Endothelial cell of coronary artery (primary cell): ENCODE data around the gene RALY. TPM values are rescaled to one million over a fixed set of nuclear protein-coding genes. Genes with fewer than 3 reads are reported as not detected.

Experiments
- total RNA-seq: library from RNA; depleted of rRNA; stranded (reverse); fragments of >200 nt; gene quantifications from 2 replicates; pipeline ENCODE4 v1.2.3, GENCODE V29; 2014

Gene RALY
- 78.0 and 101 TPM in 2 replicates for total RNA-seq

DNA sequence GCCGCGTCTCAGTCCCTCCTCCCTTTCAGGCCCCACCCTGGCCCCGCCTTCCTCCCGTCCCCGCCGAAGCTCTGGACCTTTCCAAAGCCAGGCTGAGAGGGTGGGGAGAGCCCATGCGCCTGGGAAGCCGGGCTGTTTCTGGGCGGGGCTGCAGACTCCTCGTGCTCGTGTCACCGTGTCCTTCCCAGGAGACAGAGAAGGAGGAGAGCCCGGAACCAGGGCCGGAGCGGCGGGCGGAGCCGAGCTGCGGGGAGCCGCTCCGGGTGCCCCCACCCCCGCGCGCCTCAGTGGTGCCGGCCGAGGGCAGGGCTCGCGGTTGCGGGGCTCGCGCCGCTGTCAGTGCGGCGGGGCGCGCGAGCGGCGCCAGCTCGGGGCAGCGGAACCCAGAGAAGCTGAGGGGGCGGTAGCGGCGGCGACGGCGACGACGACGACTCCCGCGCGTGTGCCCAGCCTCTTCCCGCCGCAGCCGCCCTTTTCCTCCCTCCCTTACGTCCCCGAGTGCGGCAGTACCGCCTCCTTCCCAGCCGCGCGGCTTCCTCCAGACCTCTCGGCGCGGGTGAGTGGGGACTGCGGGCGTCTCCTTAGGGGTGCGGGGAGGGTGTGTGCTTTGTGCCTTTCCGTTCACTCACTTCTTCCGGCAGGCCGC, at the start of gene RALY:
Gene RALY, plus strand, starts transcription at position 336 of the 646 bp plus-strand sequence. CDS start 78,164 bp downstream, outside the sequence.

DNA sequence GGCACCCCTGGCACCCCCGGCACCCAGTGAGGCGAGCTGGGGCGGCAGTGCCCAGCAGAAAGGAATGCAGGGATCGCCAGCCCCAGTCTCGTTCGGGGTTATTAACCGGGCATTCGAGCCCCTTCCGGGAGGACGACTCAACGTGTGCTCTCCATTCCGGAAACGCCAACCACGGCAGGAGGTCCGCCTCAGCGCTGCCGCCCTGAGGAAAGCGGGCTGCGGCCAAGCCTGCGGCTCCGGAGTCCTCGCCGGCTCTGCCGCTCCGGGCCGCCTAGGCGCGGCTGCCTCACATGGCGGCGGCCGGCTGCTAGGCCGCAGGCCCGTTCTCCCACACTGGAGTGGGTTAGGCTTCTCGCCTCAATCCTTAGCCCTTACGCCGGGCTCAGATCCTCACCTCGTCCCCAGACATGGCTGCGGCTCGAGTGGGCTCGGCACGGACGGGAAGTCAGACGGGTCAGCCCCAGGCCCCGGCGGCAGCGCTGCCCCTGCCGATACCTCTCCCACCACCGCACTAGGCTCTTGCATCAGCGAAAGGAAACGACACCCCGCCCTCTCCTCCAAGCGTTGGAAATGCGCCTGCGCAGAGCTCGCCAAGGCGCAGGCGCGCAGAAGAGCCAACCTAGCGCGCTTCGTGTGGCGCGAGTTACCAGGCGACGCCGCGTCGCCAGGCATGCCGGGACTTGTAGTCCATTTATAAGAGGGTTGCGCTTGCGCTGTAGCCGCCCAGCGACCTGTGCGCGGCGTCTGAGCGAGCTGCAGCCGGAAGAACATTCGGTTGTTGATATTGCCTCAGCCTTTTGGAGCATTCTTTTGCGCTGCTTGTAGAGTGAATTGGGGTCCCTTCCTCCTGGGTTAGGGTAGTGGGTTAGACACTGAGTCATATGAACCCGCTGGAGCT, 118.2 kb downstream of the RALY start, which contains the start of gene EIF2S2:
Gene EIF2S2, minus strand, starts transcription at position 542 of the 898 bp plus-strand sequence. Its CDS starts 133 bp downstream, at position 409.

Other genes starting within 250 kb of the RALY start
- gene CHMP4B, start 182.6 kb upstream of the RALY start, total RNA-seq, result 42.4 and 50.4 TPM in 2 replicates
- gene EIF2S2, start 118.3 kb downstream of the RALY start, total RNA-seq, result 115 TPM in 2 replicates
- gene ASIP, start 247.5 kb downstream of the RALY start, total RNA-seq, result not detected in 2 replicates